HAP-1 (cell line): ENCODE data around the gene CASS4.

ENCODE experiments used
- DNase-seq, 2 experiments: peaks; one replicate each; pipeline ENCODE4 v3.0.0-alpha.2; 2016 to 2020; ENCODE audit warnings: low spot score in 2 of 2
- H3K27me3 ChIP-seq: fragments of 250-450 bp; sonication (Bioruptor Pico); 2 replicates; pipeline ENCODE4 v1.5.1; 2020; ENCODE audit warnings: low read depth, mild to moderate bottlenecking, moderate library complexity
- H3K36me3 ChIP-seq: fragments of 250-450 bp; sonication (Bioruptor Pico); replicated peaks from 2 replicates; pipeline ENCODE4 v1.5.1; 2020; ENCODE audit warnings: mild to moderate bottlenecking
- H3K4me1 ChIP-seq: fragments of 250-450 bp; sonication (Bioruptor Pico); 2 replicates; pipeline ENCODE4 v1.5.1; 2020; ENCODE audit warnings: mild to moderate bottlenecking
- H3K4me3 ChIP-seq: fragments of 250-450 bp; sonication (Bioruptor Pico); 2 replicates; pipeline ENCODE4 v1.5.1; 2020; ENCODE audit warnings: mild to moderate bottlenecking, moderate library complexity
- H3K9me3 ChIP-seq: fragments of 250-450 bp; sonication (Bioruptor Pico); 2 replicates; pipeline ENCODE4 v1.5.1; 2020; ENCODE audit warnings: mild to moderate bottlenecking, moderate library complexity
- in situ Hi-C: fragments of 300-500 bp; cut with MboI; formaldehyde crosslinking; loops from 3 replicates; pipeline ENCODE4 v1.14.3; 2020; ENCODE audit warnings: low sequenced_read_pairs, inconsistent platforms, mixed read lengths

CASS4 gene

DNA sequence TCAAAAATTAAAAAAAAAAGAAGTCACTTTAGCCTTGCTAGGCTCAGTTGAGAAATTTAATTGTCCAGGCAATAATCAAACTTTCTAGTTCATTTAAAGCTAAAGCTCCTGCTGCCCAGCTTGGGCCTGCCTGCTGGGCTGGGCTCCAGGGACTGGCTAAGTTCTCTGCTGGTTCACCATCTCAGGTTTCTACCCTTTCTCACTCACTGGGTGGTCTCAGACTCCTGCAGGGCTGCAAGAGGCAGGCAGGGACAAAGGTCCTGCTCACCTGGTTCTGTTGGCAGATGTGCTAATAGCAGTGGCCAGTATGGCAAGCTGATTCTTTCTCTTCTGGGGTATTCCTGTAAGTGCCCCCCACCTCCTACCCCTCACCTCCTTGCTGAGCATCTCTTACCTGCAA, 35.2 kb downstream of the CASS4 start:
- Histone ChIP-seq H3K4me1 (no peaks in the 10 kb centered on the region), H3K36me3 (no peaks in the 10 kb centered on the region), H3K27me3 (no peaks in the 10 kb centered on the region), H3K9me3 (no peaks in the 10 kb centered on the region), H3K4me3 (no peak overlapping the region)
- in situ Hi-C loops: no loop called here
- no peak for DNase-seq

DNA sequence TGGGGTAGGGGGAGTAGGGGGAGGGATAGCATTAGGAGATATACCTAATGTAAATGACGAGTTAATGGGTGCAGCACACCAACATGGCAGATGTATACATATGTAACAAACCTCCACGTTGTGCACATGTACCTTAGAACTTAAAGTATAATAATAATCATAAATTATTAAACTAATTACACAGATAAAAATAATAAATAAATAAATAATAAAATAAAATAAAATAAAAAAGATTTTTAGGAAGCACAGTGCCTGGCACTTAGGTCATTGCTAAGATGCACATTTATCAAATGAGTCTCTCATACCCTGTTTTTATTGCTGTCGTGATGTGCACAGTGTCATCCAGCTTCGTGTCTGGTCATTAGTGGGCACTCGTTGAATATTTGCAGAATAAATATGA, 37.4 kb downstream of the CASS4 start:
- 0 out of 2 replicates have a peak, but pooled peaks cover 2% of the 10 kb centered on the region for H3K27me3 ChIP-seq
- H3K4me3 ChIP-seq: no peak overlapping the region
- no peaks in the 10 kb centered on the region for H3K4me1 ChIP-seq
- no peaks in the 10 kb centered on the region for H3K9me3 ChIP-seq
- in situ Hi-C loops: no loop called here
- no peaks in the 10 kb centered on the region for H3K36me3 ChIP-seq
- no peak for DNase-seq

DNA sequence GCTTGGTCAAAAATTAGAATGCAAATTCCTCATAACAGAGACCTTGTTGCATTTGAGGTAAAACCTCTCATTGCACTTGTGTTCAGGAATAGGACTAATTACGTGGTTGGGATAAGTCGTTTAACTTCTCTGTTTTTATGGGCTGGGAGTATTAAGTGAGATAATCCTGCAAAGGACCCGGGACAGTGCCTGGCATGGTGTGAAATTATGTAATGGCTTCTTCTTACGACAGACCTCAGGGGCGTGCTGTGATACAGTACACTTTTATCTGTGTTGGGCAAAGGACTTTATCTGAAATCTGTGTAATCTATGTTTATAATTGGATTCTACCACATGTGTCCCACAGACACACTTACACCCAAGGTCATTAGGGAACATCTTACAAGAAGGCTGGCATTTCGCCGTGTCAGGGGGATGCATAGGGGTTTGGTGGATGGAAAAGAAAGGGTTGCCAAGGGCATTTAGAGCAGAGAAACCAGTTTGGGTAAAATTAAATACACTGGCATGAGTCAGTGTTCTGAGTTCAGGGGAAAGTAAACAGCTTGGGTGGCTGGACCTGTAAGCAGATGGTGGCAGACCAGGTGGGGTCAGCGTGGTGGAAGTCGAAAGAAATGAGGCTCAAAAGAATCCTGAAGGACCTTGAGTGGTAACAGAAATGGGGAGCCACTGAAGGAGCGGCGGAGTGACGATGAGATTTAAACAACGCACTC, 39.2 kb downstream of the CASS4 start:
- H3K4me1 ChIP-seq: no peaks in the 10 kb centered on the region
- no peaks in the 10 kb centered on the region for H3K9me3 ChIP-seq
- in situ Hi-C loops: no loop called here
- no peaks in the 10 kb centered on the region for H3K36me3 ChIP-seq
- H3K4me3 ChIP-seq: no peak overlapping the region
- no peak for DNase-seq
- H3K27me3 ChIP-seq: 0 out of 2 replicates have a peak, but pooled peaks cover 2% of the 10 kb centered on the region

DNA sequence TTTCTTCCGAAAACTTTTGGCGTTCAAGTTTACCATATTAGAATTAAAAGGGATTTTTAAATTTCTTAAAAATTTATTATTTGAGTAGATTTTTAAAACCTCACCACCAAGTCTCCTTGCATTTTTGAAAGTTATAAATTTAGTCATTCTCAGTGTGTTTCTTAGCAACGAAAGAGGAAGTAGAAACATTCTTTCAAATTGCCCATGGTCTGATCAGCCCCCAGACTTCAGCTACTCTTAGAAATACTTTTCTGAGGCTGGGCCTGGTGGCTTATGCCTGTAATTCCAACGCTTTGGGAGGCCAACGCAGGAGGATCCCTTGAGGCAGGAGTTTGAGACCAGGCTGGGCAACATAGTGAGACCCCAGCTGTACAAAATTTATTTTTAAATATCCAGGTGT, 41.3 kb downstream of the CASS4 start:
- H3K36me3 ChIP-seq: no peaks in the 10 kb centered on the region
- in situ Hi-C loops: no loop called here
- no peaks in the 10 kb centered on the region for H3K4me1 ChIP-seq
- no peaks in the 10 kb centered on the region for H3K9me3 ChIP-seq
- no peak overlapping the region for H3K4me3 ChIP-seq
- 0 out of 2 replicates have a peak, but pooled peaks cover 2% of the 10 kb centered on the region for H3K27me3 ChIP-seq
- no peak for DNase-seq

DNA sequence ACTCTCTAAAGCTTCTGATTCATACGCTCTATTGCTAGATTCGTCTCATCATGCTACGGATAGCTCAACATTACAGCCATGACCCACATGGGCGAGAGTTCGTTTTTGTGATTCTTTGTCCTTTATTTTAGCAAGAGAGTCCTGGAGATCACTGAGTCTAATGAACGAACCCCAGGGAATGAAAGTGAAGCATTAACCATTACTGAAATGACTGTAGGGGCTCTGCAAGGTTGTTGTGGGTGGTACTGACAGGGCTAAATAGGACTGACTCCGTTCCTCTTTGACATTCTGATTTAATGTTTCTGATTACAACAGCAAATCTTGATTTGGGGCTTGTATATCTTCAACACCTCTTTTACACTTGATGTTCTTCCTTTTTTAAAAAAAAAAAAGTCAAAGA, 42.7 kb downstream of the CASS4 start:
- DNase-seq: no peak
- Histone ChIP-seq H3K4me3 (no peak overlapping the region), H3K27me3 (0 out of 2 replicates have a peak, but pooled peaks cover 2% of the 10 kb centered on the region), H3K4me1 (no peaks in the 10 kb centered on the region), H3K9me3 (no peaks in the 10 kb centered on the region), H3K36me3 (no peaks in the 10 kb centered on the region)
- in situ Hi-C loops: no loop called here

DNA sequence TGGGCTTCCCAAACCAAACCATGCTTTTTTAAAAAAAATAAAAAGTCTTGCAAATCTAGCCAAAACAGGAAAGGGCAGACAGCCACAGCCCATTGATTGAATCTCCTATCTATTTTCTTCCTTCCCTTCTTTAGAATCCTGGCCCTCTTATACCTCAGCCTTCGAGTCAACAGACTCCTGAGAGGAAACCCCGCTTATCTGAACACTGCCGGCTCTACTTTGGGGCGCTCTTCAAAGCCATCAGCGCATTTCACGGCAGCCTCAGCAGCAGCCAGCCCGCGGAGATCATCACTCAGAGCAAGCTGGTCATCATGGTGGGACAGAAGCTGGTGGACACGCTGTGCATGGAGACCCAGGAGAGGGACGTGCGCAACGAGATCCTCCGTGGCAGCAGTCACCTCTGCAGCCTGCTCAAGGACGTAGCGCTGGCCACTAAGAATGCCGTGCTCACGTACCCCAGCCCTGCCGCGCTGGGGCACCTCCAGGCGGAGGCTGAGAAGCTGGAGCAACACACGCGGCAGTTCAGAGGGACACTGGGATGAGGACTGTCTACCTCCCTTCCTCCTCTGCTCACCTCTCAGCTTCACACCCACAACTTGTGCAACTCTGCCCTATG, 46.3 kb downstream of the CASS4 start:
- H3K4me1 ChIP-seq: no peaks in the 10 kb centered on the region
- no peaks in the 10 kb centered on the region for H3K27me3 ChIP-seq
- H3K36me3 ChIP-seq: no peaks in the 10 kb centered on the region
- no peak for DNase-seq
- no peaks in the 10 kb centered on the region for H3K9me3 ChIP-seq
- H3K4me3 ChIP-seq: no peak overlapping the region
- in situ Hi-C loops: no loop called here

DNA sequence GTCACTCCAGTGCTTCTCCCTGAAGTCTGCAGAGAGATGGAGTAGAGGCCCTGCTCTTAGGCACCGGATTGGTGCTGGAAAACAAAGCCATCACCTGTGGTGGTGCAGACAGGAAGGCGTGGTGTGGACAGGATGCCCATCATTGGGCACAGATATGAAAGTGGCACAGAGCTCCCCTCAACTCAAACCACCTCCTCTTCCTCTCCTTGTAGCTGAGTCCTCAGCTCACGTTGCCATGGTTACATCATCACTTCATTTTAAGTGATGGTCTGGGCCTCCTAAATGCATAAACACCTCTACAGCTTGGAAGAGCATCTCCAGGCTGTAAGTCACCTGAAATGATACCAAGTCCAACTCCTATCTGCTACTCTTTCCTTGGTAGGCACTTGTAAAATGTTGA, 48.4 kb downstream of the CASS4 start:
- Histone ChIP-seq H3K4me1 (no peaks in the 10 kb centered on the region), H3K4me3 (no peak overlapping the region), H3K27me3 (no peaks in the 10 kb centered on the region), H3K36me3 (no peaks in the 10 kb centered on the region), H3K9me3 (no peaks in the 10 kb centered on the region)
- in situ Hi-C loops: no loop called here
- no peak for DNase-seq

DNA sequence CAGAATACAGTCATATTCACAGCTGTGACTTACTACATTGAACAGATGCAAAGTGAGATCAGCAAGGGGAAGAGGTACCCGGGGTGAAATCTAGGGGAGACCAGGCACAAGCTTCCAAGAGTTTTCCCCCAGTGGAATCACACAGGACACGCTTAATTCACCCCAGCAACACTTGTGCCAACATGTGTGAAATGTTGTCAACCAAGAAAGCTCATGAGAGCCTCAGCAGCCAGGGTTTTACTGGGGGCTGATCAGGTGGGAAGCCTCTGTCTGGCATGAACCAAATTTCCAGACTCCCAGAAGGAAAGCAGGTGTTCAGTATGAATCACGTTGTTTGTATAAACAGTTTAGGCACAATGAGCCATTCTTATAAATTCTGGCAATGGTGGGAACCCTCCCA, 49.5 kb downstream of the CASS4 start:
- no peak for DNase-seq
- in situ Hi-C loops: no loop called here
- Histone ChIP-seq H3K4me1 (peaks cover 10% of the 10 kb centered on the region), H3K9me3 (no peaks in the 10 kb centered on the region), H3K27me3 (no peaks in the 10 kb centered on the region), H3K4me3 (no peak overlapping the region), H3K36me3 (no peaks in the 10 kb centered on the region)

DNA sequence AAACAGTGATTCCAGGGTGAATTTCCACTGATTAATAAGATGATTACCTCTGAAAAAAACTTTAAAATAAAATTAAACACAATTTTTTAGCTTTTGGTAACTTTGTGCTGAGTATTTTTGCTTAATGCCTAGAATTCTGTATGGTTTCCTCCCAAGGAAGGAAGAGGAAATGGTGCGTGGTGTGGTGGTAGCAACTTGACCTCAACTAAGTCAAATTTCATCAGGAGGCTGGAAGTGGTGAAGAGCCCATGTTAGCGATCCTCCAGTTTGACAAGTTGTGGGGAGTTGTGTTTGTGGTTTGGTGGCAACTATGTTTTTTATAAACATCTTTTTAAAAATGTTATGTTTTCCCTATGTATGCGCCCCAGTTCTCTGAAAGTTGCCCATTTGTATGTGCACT, 51.4 kb downstream of the CASS4 start:
- no peaks in the 10 kb centered on the region for H3K27me3 ChIP-seq
- no peak for DNase-seq
- H3K9me3 ChIP-seq: no peaks in the 10 kb centered on the region
- H3K4me1 ChIP-seq: peaks cover 13% of the 10 kb centered on the region
- in situ Hi-C loops: no loop called here
- no peaks in the 10 kb centered on the region for H3K36me3 ChIP-seq
- no peak overlapping the region for H3K4me3 ChIP-seq

DNA sequence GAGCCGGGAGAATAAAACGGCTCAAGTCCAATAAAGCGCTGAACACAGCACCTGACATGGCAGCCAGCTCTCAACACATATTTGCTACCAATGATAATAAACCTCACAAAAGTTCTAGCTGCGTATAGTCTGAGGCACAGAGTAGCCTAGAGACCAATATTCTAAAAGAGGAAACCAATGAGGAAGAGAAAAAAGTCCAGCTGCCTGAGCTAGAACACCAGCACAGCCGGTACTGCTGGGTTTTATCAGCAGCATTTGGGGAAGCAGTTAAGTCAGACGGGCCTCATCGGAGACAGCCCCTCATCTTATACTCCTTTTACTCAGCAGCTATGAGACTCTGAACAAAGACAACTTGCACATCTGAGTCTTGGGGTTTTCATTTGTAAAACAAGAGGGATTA, 53.9 kb downstream of the CASS4 start:
- in situ Hi-C loops: no loop called here

DNA sequence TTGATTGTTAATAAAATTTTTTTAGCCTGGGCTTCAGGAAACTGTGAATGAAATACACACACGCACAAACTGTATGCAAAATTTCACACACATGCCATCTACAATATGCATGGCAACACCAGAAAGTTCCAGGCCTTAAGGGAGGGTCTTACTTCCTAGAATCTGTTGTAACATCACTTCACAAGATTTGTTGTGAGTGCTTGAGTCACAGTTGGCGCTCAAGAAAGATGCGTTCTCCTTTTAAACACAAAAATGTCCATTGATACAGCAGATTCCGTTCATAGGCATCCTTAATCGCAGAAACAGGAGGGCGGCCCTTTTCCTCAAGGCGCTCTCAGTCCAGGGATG, 55.9 kb downstream of the CASS4 start:
- Histone ChIP-seq H3K9me3 (no peaks in the 10 kb centered on the region), H3K4me3 (peak overlapping the region; percentile 87), H3K4me1 (peaks cover 20% of the 10 kb centered on the region), H3K27me3 (no peaks in the 10 kb centered on the region), H3K36me3 (peaks cover 5% of the 10 kb centered on the region; the same call in 1 of the 2 replicates)
- no peak for DNase-seq
- in situ Hi-C loops: no loop called here

More for the DNA sequence above, 53.9 kb downstream of the CASS4 start:
- Histone ChIP-seq H3K36me3 (peaks cover 5% of the 10 kb centered on the region; the same call in 1 of the 2 replicates), H3K4me3 (no peak overlapping the region), H3K9me3 (no peaks in the 10 kb centered on the region), H3K27me3 (no peaks in the 10 kb centered on the region), H3K4me1 (peaks cover 20% of the 10 kb centered on the region)
- DNase-seq: no peak

DNA sequence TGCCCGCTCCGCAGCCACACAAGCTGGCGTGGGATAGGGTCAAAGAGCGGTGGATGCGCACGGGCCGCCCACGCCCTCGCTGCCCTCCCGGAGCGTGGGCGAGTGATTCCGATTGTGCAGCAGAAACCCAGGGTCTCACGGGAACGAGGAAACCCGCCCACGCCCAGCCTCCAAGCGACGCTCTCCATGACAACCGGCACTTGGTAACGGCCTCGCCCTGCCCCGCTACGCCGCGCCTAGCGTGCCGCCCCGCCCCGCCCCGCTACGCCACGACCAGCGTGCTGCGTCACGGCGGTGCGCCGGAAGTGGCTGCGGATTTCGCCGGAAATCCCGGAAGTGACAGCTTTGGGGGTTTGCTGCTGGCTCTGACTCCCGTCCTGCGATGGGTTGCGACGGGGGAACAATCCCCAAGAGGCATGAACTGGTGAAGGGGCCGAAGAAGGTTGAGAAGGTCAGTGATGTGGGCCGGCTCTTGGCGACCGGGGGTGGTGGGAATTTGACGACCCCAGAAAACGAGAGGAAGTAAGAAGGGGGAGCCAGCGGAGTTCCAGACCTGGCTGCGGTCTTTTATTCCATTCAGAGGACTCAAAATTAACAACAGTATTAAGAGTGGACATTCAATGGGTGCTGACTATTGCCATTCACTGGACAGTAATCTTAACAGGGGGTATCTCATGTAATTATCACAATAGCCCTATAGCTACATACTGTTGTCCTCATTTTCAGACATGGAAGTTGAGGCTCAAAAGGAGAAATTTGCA, 56.4 kb downstream of the CASS4 start, which contains the start of gene RTF2:
Gene RTF2 (plus strand): TSS at position 312 of the 761 bp plus-strand sequence. CDS start 71 bp downstream, at position 383.
- peak; percentile 85 to 94 for DNase-seq
- H3K9me3 ChIP-seq: no peaks in the 10 kb centered on the region
- peak within 1 kb of the TSS; percentile 87 for H3K4me3 ChIP-seq
- peaks cover 20% of the 10 kb centered on the region for H3K4me1 ChIP-seq
- no peaks in the 10 kb centered on the region for H3K27me3 ChIP-seq
- peaks cover 10% of the 10 kb centered on the region for H3K36me3 ChIP-seq
- in situ Hi-C loops: no loop called here

DNA sequence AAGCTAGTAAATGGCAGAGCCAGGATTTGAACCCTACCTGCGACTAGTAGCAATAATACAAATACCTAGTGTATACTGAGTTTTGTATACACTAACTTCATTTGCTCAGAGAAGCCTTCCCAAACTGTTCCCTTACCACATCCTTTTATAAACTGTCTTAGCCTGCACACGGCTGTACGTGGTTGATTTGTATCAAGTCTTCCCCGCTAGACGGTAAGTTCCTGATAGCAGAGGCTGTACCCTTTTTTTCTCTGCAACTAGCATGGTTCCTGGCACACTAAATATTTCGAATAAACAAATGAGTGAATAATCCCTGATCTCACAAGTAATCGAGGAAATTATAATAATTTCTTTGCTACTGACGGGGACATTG, 57.0 kb downstream of the CASS4 start:
- Histone ChIP-seq H3K9me3 (no peaks in the 10 kb centered on the region), H3K27me3 (no peaks in the 10 kb centered on the region), H3K36me3 (peaks cover 15% of the 10 kb centered on the region), H3K4me3 (peak overlapping the region; percentile 87), H3K4me1 (peaks cover 20% of the 10 kb centered on the region)
- in situ Hi-C loops: no loop called here
- DNase-seq: no peak

DNA sequence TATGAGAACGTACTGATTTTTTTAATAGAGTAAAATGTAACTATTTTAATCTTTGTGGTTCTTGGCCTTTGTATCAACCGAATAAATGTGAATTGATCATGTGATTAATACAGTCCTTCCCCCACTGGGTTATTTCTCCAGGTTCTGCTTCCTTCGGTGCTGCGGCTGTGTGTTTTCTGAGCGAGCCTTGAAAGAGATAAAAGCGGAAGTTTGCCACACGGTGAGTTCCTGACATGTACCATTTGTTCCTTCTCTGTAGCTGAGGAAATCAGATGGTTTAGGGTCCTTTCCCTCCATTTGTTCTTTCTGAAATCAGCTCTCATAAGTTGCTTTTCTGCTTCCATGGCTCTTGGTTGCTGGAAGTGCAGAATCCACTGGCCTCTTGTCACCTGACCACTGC, 71.9 kb downstream of the CASS4 start:
- H3K36me3 ChIP-seq: peaks cover 56% of the 10 kb centered on the region
- in situ Hi-C loops: no loop called here
- H3K27me3 ChIP-seq: no peaks in the 10 kb centered on the region
- no peak for DNase-seq
- H3K9me3 ChIP-seq: no peaks in the 10 kb centered on the region
- no peaks in the 10 kb centered on the region for H3K4me1 ChIP-seq
- no peak overlapping the region for H3K4me3 ChIP-seq
